GM12873 (cell line): ENCODE data around the gene PGLYRP2.

Source experiments
- TF ChIP-seq, protein P1 (sequence below): IDR thresholded peaks from 2 replicates; pipeline ENCODE4 v1.5.1; 2012; ENCODE audit warnings: low read depth, mild to moderate bottlenecking, moderate library complexity, low read length, control low read depth; ENCODE audit not compliant: insufficient read depth; ENCODE audit errors: missing control alignments

Gene PGLYRP2

DNA sequence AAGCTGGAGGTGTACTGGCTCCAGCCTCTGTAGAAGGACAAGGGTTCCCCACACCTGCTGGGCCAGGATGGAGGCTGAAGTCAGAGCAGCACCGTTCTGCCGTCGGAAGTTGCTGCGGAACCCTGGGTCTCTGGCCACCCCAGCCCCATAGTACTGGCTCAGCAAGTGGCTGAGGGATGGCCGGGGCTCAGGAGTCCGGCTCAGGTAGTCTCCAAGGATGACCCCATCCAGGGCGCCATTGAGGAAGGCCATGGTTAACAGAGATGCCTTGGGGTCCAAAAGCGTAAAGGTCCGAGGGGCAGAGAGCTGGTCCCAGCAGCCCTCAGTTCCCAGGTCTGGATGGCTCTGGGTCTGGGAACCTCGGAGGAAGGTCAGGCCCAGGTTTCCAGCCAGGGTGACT is 3.7 kb downstream of the PGLYRP2 start:
- TF ChIP-seq, protein P1, sequence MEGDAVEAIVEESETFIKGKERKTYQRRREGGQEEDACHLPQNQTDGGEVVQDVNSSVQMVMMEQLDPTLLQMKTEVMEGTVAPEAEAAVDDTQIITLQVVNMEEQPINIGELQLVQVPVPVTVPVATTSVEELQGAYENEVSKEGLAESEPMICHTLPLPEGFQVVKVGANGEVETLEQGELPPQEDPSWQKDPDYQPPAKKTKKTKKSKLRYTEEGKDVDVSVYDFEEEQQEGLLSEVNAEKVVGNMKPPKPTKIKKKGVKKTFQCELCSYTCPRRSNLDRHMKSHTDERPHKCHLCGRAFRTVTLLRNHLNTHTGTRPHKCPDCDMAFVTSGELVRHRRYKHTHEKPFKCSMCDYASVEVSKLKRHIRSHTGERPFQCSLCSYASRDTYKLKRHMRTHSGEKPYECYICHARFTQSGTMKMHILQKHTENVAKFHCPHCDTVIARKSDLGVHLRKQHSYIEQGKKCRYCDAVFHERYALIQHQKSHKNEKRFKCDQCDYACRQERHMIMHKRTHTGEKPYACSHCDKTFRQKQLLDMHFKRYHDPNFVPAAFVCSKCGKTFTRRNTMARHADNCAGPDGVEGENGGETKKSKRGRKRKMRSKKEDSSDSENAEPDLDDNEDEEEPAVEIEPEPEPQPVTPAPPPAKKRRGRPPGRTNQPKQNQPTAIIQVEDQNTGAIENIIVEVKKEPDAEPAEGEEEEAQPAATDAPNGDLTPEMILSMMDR = no peak

DNA sequence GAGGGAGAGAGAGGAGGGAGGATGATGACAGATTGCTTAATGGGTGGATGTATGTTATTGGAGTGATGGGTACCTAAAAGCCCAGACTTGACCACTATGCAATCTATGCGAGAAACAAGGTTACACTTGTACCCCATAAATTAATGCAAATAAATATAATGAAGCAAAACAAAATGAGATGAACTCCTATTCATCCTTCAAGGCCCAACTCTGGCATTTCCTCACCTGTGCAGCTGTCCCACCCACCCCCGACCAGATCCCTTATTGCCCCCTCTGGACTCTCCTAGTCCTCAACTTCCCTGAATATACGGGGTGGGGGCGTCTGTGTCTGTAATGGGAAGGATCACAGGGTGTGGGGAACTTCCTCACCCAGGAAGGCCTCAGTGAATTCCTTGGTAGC is 4.1 kb downstream of the PGLYRP2 start:
- TF ChIP-seq, protein P1 = no peak

DNA sequence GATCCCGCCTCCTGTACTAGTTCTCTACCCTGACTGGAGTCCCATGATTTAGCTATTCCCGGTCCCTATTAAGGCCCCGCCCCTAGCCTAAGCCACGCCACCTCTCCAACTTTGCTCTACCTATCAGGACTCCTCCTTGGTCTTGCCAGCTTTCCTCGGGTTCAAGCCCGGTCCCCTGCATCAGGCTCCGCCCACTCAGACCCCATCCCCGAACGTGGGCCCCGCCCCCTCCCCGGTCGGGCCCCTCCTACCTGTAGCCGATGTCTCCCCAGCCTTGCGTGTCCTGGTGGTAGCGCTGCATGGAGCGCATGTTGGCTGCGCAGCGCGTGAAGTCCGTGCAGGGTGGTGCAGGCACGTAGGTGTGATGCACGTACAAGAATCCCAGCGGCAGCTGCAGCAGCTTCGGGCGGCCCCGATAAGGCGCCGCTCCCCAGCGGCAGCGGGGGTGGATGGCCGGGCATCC is 7.6 kb downstream of the PGLYRP2 start:
- TF ChIP-seq, protein P1 = no peak

- TF ChIP-seq, protein P1 = no peak
These were observed 9.6 kb downstream of the PGLYRP2 start for GRCh38 chr19:15469513-15470297.

- TF ChIP-seq, protein P1 = no peak
These were observed 10.4 kb downstream of the PGLYRP2 start for GRCh38 chr19:15468675-15469512.

DNA sequence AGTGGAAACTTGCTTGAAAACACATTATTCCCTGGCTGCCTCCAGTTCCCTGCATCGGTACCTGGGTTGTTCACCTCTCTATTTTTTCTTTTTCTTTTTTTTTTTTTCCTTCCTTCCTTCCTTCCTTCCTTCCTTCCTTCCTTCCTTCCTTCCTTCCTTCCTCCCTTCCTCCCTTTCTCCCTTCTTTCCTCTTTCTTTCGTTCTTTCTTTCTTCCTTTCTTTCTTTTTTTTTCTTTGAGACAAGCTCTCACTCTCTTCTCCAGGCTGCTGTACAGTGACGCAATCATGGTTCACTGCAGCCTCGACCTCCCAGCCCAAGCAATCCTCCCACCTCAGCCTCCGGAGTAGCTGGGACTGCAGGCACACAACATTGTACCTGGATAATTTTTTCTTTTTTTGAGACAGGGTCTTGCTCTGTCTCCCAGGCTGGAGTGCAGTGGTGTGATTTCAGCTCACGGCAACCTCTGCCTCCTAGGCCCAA is 11.5 kb downstream of the PGLYRP2 start:
- TF ChIP-seq, protein P1 = no peak

DNA sequence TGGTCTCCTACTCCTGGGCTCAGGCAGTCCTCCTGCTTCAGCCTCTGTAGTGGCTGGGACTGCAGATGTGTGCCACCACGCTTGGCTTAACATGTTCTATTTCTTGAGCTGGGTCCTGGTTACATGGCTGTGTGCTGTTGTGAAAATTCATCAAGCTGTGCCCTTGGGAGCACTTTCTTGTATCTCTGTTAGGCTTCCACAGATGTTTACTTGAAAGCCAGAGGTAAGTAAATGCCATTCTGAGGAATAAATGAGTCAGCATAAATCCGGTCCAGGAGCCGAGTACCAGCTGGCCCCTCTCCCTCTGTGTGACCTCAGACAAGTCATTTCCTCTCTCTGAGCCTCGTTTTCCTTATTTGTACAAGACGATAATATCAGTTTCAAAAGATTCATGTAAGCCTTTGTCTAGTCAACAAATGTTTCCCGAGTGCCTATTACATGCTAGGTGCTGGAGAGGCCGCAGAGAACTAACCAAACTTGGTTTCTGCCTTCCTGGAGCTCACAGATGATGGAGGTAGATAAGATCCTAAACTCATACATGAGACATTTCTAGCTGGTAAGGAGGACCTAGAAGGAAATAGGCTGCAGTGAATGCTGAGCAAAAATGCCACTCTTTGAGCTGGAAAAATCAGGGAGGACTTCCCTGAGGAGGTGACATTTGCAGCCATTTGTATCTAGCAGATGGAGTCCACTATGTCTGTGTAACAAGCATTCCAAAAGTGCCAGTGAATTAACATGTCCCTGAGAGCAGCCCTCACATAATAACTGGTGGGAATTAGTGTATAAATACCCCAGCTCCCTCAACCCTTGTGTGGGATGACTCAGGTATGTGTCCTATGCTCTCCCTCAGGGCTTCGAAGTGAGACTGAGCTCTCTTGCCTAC is 12.2 kb downstream of the PGLYRP2 start:
- TF ChIP-seq, protein P1 = no peak
